HG03280 (cell line): ENCODE results near the gene LETM1.
"Not testable (repeated sequence)": the region's sequence is repeated elsewhere in the genome, so short reads cannot be mapped to it uniquely, and the experiment has no call there.

Experiments
- ATAC-seq: cut with Tn5 transposase; IDR thresholded peaks from one replicate; pipeline ENCODE4 v1.9.1; 2021; ENCODE audit warnings: mild to moderate bottlenecking, moderate library complexity; ENCODE audit not compliant: unreplicated experiment

Gene LETM1

GRCh38 chr4:1852904-1853623 lies 2.9 kb downstream of the LETM1 start:
- no peak for ATAC-seq

- ATAC-seq = no peak
These were observed 4.2 kb downstream of the LETM1 start for GRCh38 chr4:1851575-1852410.

GRCh38 chr4:1851160-1851559 lies 4.8 kb downstream of the LETM1 start:
- no peak for ATAC-seq

GRCh38 chr4:1850276-1850675 lies 5.7 kb downstream of the LETM1 start:
- no peak for ATAC-seq

- no peak for ATAC-seq
These were observed 9.4 kb downstream of the LETM1 start for GRCh38 chr4:1846580-1846979.

GRCh38 chr4:1844618-1845017 lies 11.3 kb downstream of the LETM1 start:
- not testable (repeated sequence) for ATAC-seq

- ATAC-seq = no peak
These were observed 12.1 kb downstream of the LETM1 start for GRCh38 chr4:1843852-1844251.

- ATAC-seq = no peak
These were observed 12.9 kb downstream of the LETM1 start for GRCh38 chr4:1842993-1843448.

GRCh38 chr4:1842339-1842895 lies 13.5 kb downstream of the LETM1 start:
- no peak for ATAC-seq

GRCh38 chr4:1841887-1842210 lies 14.1 kb downstream of the LETM1 start:
- no peak for ATAC-seq

- no peak for ATAC-seq
These were observed 14.6 kb downstream of the LETM1 start for GRCh38 chr4:1841201-1841886.

GRCh38 chr4:1839282-1839681 lies 16.7 kb downstream of the LETM1 start:
- no peak for ATAC-seq

- ATAC-seq = no peak
These were observed 18.9 kb downstream of the LETM1 start for GRCh38 chr4:1837069-1837468.

GRCh38 chr4:1836650-1837049 lies 19.3 kb downstream of the LETM1 start:
- ATAC-seq = no peak

- ATAC-seq = not testable (repeated sequence)
These were observed 20.1 kb downstream of the LETM1 start for GRCh38 chr4:1835836-1836235.

GRCh38 chr4:1834047-1834775 lies 21.7 kb downstream of the LETM1 start:
- ATAC-seq = peak; percentile 64

GRCh38 chr4:1833307-1834046 lies 22.5 kb downstream of the LETM1 start:
- peak; percentile 7 for ATAC-seq

GRCh38 chr4:1832690-1833089 lies 23.3 kb downstream of the LETM1 start:
- ATAC-seq = no peak

- no peak for ATAC-seq
These were observed 24.6 kb downstream of the LETM1 start for GRCh38 chr4:1831331-1831730.

- ATAC-seq = no peak
These were observed 25.2 kb downstream of the LETM1 start for GRCh38 chr4:1830642-1831228.
